GM12865 (cell line): ENCODE data around the gene EIF3D.

Experiments used
- DNase-seq: peaks from one replicate; pipeline ENCODE4 v3.0.0; 2010; ENCODE audit warnings: low read depth
- H3K4me3 ChIP-seq: 2 replicates; pipeline ENCODE4 v1.5.1; 2011; ENCODE audit warnings: mild to moderate bottlenecking, low read depth, low read length, control low read depth
- TF ChIP-seq, protein P1 (sequence below): IDR thresholded peaks from 2 replicates; pipeline ENCODE4 v1.5.1; 2011; ENCODE audit warnings: low read length, control low read depth, low read depth, inconsistent platforms; ENCODE audit not compliant: insufficient read depth; ENCODE audit errors: missing control alignments

Gene EIF3D

DNA sequence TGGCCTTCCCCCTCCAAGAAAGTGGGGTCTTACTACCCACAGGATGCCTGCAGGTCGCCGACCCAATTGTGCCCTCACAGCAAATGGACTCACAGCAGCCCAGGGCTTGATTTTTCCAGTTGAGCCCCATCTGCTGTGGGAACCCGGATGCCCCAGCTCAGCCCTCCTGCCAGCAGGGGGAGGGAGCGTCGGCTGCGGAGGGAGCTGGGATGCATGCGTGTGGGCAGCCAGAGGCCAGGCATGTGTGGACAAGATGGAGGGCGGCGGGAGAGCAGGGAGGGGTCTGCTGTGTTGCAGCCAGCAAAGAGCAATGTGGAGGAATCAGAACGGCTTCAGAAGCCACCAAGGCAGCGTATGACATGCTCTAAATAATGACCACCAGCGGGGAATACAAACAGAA is 41.0 kb upstream of the EIF3D start:
- DNase-seq = no peak
- TF ChIP-seq, protein P1, sequence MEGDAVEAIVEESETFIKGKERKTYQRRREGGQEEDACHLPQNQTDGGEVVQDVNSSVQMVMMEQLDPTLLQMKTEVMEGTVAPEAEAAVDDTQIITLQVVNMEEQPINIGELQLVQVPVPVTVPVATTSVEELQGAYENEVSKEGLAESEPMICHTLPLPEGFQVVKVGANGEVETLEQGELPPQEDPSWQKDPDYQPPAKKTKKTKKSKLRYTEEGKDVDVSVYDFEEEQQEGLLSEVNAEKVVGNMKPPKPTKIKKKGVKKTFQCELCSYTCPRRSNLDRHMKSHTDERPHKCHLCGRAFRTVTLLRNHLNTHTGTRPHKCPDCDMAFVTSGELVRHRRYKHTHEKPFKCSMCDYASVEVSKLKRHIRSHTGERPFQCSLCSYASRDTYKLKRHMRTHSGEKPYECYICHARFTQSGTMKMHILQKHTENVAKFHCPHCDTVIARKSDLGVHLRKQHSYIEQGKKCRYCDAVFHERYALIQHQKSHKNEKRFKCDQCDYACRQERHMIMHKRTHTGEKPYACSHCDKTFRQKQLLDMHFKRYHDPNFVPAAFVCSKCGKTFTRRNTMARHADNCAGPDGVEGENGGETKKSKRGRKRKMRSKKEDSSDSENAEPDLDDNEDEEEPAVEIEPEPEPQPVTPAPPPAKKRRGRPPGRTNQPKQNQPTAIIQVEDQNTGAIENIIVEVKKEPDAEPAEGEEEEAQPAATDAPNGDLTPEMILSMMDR = no peak
- H3K4me3 ChIP-seq = no peak overlapping the region

DNA sequence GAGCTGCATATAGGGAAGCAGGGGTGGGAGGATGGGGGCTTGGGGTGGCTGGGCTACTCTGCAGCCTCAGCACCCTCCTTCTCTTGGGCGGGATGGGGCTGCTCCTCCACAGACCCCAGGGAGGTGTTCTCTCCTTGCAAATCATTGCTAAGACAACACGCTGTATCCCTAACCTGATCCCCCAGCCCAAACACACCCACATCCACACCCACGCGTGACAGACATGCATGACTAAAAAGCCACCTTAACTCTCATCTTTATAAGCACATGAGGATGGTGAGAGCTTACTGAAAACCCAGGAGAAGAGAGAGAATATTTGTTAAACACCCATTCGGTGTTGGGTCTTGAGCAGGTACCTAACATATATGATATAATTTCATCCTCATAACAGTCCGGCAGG is 39.9 kb upstream of the EIF3D start:
- DNase-seq = no peak
- TF ChIP-seq, protein P1 = no peak
- no peak overlapping the region for H3K4me3 ChIP-seq

DNA sequence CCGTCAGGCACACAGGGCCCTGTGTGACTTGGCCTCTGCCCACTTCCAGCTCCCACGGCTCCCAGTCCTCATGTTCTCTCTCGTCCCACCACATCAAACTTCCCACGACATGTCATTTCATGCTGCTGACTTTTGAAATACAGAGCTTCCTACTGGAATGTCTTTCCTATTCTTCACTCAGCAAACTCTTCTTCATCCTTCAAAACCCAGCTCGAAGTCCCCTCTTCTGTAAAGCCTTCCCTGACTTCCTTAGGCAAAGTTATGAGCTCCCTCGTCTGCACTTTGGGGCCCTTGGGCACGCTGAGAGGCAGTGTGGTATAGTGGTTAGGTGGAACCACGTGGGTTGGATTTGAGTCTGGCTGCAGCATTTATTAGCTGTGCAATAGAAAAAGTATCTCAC is 37.8 kb upstream of the EIF3D start:
- no peak for DNase-seq
- TF ChIP-seq, protein P1 = no peak
- H3K4me3 ChIP-seq = no peak overlapping the region

DNA sequence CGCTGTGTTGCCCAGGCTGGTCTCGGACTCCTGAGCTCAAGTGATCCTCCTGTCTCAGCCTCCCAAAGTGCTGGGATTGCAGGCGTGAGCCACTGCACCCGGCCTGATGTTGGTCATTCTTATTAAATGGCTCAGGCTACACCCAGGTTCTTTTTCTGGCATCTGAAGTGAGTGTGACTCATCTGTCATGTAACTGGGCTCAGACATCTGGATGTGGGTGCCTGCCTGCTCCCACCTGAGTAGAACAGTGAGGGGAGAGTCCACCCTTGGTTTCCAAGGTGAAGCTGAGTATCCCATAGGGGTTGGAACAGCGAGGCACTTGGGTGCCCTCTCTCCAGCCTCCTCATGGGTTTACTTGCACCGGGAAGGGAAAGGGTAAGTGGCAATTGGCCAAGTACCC is 36.7 kb upstream of the EIF3D start:
- DNase-seq = no peak
- TF ChIP-seq, protein P1 = no peak
- no peak overlapping the region for H3K4me3 ChIP-seq

DNA sequence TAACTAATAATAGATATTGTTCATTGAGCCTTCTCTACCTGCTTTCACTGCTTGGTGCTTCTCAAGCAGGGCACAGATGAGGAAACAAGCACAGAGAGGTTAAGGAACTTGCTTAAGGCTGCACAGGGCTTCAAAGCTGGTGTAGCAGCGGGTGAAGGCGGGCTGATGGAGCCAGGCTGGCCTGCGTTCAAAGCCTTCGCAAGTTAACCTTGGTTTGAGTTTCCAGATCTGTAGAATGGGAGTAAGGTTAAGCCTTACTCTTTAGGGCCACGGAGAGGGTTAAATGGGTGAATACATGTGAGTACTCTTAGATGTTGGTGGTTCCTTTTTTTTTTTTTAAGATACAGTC is 36.2 kb upstream of the EIF3D start:
- no peak for DNase-seq
- TF ChIP-seq, protein P1 = no peak
- H3K4me3 ChIP-seq = no peak overlapping the region

DNA sequence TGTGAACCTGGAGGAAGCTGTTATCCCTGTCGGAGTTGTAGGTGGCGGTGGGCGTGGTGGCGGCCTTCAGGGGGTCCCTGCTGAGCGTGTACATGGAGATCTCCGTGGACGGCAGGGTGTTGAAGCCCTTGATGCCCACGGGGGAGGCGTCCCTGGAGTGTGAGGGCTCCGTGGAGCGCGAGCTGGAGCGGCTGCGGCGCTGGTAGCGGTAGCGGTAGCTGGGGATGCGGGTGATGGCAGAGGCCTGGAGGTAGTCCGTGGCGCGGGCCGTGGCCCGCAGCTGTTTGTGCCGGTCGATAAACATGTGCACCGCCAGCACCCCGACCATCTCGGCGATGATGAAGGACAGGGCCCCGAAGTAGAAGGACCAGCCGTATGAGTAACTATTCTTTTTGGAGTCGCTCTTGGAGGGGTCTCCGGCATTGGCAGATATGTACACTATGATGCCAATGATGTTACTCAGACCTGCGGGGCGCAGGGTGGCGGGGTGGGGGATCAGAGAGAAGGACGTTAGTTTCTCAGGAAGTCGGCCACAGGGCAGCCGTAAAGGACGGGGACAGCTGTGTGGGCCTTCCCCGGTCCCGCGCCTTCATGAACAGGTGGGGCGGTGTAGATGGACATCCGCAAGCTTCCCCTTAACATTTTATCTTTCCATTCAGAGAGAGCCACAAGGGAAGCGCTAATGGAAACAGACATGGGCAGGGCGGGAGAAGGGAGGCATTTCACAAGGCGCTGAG is 35.6 kb upstream of the EIF3D start:
- DNase-seq = no peak
- TF ChIP-seq, protein P1 = no peak

DNA sequence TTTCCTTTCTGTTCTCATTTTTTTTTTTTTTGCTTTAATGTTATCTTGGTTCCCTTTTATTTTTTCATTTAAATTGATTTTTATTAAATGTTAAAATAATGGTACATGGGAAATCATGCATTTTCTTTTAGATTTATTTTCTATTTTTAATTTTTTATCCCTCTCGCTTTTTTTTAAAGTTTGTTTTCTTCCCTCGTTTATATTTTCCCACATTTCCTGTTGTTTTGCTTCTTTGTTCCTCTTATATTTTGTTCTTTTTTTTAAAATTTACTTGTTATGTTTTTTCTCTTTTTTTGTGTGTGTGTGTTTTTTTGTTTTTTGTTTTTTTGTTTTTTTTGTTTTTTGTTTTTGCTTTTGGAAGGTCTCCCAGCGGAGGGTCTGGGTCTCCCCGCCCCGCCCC is 34.9 kb upstream of the EIF3D start:
- TF ChIP-seq, protein P1 = no peak
- DNase-seq = no peak
- no peak overlapping the region for H3K4me3 ChIP-seq

More for the DNA sequence above, 35.6 kb upstream of the EIF3D start:
- H3K4me3 ChIP-seq = no peak overlapping the region
